HL-60 (cell line): Measurements from ENCODE around the gene DZIP3.

Experiments
- DNase-seq, 2 experiments: peaks; one replicate each; pipeline ENCODE4 v3.0.0-alpha.2; 2010 to 2020; ENCODE audit warnings: low read depth in 1 of 2, low spot score in 1 of 2
- H3K27ac ChIP-seq: fragments of 250-450 bp; sonication (Bioruptor Pico); replicated peaks from 2 replicates; pipeline ENCODE4 v1.5.1; 2020; ENCODE audit warnings: mild to moderate bottlenecking, moderate library complexity
- H3K27me3 ChIP-seq: fragments of 250-450 bp; sonication (Bioruptor Pico); 2 replicates; pipeline ENCODE4 v1.5.1; 2021; ENCODE audit warnings: mild to moderate bottlenecking, moderate library complexity; ENCODE audit not compliant: insufficient read depth, poor library complexity, severe bottlenecking
- H3K4me3 ChIP-seq: replicated peaks from 2 replicates; pipeline ENCODE4 v1.5.1; 2011; ENCODE audit warnings: mild to moderate bottlenecking, control low read depth, low read length; ENCODE audit not compliant: insufficient read depth
- CTCF ChIP-seq: IDR thresholded peaks from one replicate; pipeline ENCODE4 v1.5.1; 2011; ENCODE audit warnings: low read length, control low read depth, inconsistent platforms; ENCODE audit not compliant: insufficient read depth
- GABPA ChIP-seq: IDR thresholded peaks from 2 replicates; pipeline ENCODE4 v1.6.1; 2012; ENCODE audit warnings: low read depth
- POLR2AphosphoS5 ChIP-seq: IDR thresholded peaks from 2 replicates; pipeline ENCODE4 v1.6.1; 2012; ENCODE audit warnings: low read depth
- REST ChIP-seq: IDR thresholded peaks from 2 replicates; pipeline ENCODE4 v1.6.1; 2012; ENCODE audit warnings: low read depth; ENCODE audit not compliant: insufficient replicate concordance
- SPI1 ChIP-seq: IDR thresholded peaks from 2 replicates; pipeline ENCODE4 v1.6.1; 2012; ENCODE audit warnings: low read depth, mild to moderate bottlenecking, borderline replicate concordance

Gene DZIP3

DNA sequence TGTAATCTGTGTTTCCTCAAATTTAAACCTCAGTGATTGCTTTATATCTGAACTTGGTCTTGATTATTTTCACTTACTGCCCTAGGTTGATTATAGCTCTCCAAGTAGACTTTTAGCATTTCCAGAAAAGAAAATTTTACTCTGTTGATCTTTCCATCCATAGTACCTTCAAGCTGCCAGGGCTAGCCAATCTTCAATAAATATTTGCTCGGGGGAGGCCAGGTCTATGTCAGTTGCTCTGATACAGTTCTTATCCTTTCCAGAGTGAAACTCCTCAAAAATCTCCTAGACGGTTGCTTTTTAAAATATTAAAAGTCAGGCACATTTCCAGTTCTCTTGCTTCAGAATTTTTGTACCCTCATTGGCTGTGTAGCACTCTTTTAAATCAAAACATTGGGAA is 128.9 kb downstream of the DZIP3 start:
- no peak for DNase-seq
- no peaks in the 10 kb centered on the region for H3K27me3 ChIP-seq
- no peak overlapping the region for H3K27ac ChIP-seq
- TF ChIP-seq GABPA (no peak), SPI1 (no peak)
- H3K4me3 ChIP-seq: no peak overlapping the region

DNA sequence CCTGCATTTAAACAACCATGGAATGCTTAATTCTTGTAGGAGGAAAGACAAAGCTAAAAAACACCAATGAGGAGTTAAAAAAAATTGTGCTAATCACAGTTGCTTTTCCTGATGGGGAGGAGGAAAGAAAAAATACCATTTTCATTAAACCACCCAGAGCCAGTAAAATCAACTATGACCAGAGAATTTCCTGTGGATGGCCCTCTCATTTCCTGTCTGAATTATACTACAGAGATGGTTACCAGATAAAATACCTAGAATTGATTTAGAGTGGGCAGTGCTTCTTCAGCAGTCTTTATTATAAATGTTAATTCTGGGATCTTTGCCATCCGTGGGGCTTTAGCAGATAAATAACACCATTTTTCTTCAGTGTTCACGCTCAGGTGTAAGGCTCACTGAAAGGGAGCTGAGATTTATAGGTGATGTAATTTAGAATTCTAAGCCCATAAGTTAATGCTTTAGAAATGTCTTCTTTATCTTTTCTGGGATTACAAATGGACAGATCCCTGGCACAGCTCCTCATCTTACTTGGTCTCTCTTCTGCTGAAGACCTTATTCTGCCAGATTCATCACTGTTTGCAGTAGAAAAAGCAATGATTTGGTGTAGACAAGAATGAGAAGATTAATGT is 129.8 kb downstream of the DZIP3 start:
- TF ChIP-seq CTCF: no peak
- no peak overlapping the region for H3K27ac ChIP-seq
- H3K27me3 ChIP-seq: no peaks in the 10 kb centered on the region
- no peak overlapping the region for H3K4me3 ChIP-seq
- DNase-seq: no peak

- no peak for DNase-seq
- no peaks in the 10 kb centered on the region for H3K27me3 ChIP-seq
- H3K4me3 ChIP-seq: no peak overlapping the region
- TF ChIP-seq POLR2AphosphoS5 (no peak), SPI1 (no peak), GABPA (no peak), REST (no peak), CTCF (no peak)
- H3K27ac ChIP-seq: no peak overlapping the region
Observed at GRCh38 chr3:108722724-108723123, 133.2 kb downstream of the DZIP3 start.

DNA sequence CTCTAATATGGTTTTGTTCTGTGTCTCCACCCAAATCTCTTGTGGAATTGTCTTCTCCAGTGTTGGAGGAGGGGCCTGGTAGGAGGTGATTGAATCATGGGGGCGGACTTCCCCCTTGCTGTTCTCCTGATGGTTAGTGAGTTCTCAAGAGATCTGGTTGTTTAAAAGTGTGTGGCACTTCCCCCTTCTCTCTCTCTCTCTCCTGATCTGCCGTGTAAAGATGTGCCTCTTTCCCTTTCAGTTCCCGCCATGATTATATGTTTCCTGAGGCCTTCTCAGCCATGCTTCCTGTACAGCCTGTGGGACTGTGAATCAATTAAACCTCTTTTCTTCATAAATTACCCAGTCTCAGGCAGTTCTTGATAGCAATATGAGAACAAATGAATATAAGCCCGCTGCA is 134.6 kb downstream of the DZIP3 start:
- DNase-seq: no peak
- no peaks in the 10 kb centered on the region for H3K27me3 ChIP-seq

More for the DNA sequence above, 134.6 kb downstream of the DZIP3 start:
- H3K27ac ChIP-seq: no peak overlapping the region
- no peak overlapping the region for H3K4me3 ChIP-seq
- TF ChIP-seq REST (no peak), GABPA (no peak), POLR2AphosphoS5 (no peak), SPI1 (no peak), CTCF (no peak)
